VCaP (cell line): Measurements from ENCODE around the gene TANGO2.

Experiments used
- H3K27ac ChIP-seq: fragments of 450-650 bp; 2 replicates; pipeline ENCODE4 v1.5.1; 2017
- CTCF ChIP-seq: fragments of 450-650 bp; conservative IDR thresholded peaks from 2 replicates; pipeline ENCODE4 v1.5.1; 2017; ENCODE audit warnings: mild to moderate bottlenecking, moderate library complexity

The TANGO2 gene

GRCh38 chr22:19981171-19981960, 39.5 kb upstream of the TANGO2 start:
- H3K27ac ChIP-seq = no peak overlapping the region
- no peak for TF ChIP-seq CTCF

GRCh38 chr22:19981961-19982920, 38.7 kb upstream of the TANGO2 start:
- no peak for TF ChIP-seq CTCF
- H3K27ac ChIP-seq = peak overlapping the region; percentile 95; the same call in 1 of the 2 replicates

- TF ChIP-seq CTCF = no peak
Observed at GRCh38 chr22:19982991-19983578, 37.8 kb upstream of the TANGO2 start.

GRCh38 chr22:19983741-19984140, 37.2 kb upstream of the TANGO2 start:
- TF ChIP-seq CTCF = no peak
- peak overlapping the region; percentile 95; the same call in 1 of the 2 replicates for H3K27ac ChIP-seq

More at GRCh38 chr22:19982991-19983578, 37.8 kb upstream of the TANGO2 start:
- peak overlapping the region; percentile 95; the same call in 1 of the 2 replicates for H3K27ac ChIP-seq

GRCh38 chr22:19984201-19984753, 36.6 kb upstream of the TANGO2 start:
- H3K27ac ChIP-seq = peak overlapping the region; percentile 95; the same call in 1 of the 2 replicates
- no peak for TF ChIP-seq CTCF

GRCh38 chr22:19984851-19985811, 35.8 kb upstream of the TANGO2 start:
- H3K27ac ChIP-seq = peak overlapping the region; percentile 95

More at GRCh38 chr22:19984851-19985811, 35.8 kb upstream of the TANGO2 start:
- TF ChIP-seq CTCF = no peak
